Muscle of arm (tissue), 12 donors: Measurements from ENCODE around the gene PKNOX2. TPM values are rescaled to one million over a fixed set of nuclear protein-coding genes. Genes with fewer than 3 reads are reported as not detected.

Experiments
- DNase-seq: peaks from one replicate; pipeline ENCODE4 v3.0.0-alpha.2; 2013
- polyA plus RNA-seq, 12 donors: library from polyadenylated mRNA; unstranded; fragments of 120-200 nt; gene quantifications; one replicate each; pipeline ENCODE4 v1.2.1, GENCODE V29; 2013; ENCODE audit not compliant: insufficient read length in 12 of 12

PKNOX2 gene
- polyA plus RNA-seq, 12 donors, result 18.8 to 53.6 (median 25.8) TPM; not detected in 1

GRCh38 chr11:125404811-125405790, 240.6 kb downstream of the PKNOX2 start:
- DNase-seq, result peak; percentile 74

GRCh38 chr11:125407046-125407445, 242.5 kb downstream of the PKNOX2 start:
- DNase-seq, result no peak

GRCh38 chr11:125408311-125408711, 243.8 kb downstream of the PKNOX2 start:
- DNase-seq, result no peak

GRCh38 chr11:125410091-125410490, 245.5 kb downstream of the PKNOX2 start:
- no peak for DNase-seq

DNA sequence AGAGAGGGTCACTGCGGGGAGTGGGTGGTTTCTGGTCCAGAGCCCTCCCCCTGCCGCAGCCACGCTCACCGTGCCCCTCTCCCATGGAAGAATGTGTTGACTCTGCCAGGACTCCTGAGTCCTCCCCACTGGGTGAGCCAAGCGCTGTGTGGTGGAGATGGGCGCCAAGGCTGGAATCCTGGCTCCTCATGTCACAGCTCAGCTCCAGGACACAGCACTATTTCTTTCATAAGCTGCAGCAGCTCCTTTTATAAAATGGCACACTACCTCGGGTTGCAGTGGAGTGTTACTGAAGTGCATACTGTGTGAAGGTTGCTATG, 247.6 kb downstream of the PKNOX2 start:
- DNase-seq, result no peak

DNA sequence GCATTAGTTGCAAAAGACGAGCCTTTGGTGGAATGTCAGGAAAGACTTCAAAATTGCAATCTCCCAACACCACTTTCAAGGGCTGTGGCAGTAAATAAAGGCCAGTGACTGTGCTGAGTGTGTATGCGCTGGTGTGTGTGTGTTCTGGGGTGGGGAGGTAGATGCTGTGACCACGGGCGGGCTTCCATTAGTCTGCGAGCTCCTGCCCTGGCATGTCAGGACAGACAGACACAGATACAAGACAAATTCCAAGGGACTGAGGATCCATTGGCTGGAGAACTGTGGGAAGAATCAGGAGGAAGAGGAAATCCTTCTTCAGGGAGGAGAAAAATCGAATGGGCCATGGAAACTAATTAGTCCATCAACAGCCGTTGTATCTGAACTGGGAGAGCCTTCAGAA, 248.0 kb downstream of the PKNOX2 start:
- DNase-seq, result no peak

- DNase-seq, result no peak
Observed at GRCh38 chr11:125413226-125413625, 248.7 kb downstream of the PKNOX2 start.

GRCh38 chr11:125414121-125414520, 249.6 kb downstream of the PKNOX2 start:
- DNase-seq, result no peak

GRCh38 chr11:125416981-125417935, 252.7 kb downstream of the PKNOX2 start:
- no peak for DNase-seq

DNA sequence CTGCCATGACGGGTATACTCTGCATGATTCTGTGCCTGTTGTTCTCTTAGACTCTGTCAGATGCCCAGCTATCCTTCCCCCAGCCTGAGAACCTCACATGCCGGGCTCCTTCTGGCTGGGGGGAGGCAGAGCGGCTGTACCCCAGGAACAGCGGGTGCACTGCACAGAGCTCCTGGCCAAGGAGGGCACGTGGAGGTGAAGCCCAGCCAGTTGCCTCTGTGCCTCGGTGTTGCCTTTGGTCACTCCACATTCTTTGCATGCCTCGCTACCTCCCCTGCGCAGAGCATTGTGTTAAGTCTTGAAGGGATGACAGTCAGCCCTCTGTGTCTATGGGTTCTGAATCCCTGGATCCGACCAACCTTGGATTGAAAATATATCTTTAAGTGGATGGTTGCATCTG, 253.8 kb downstream of the PKNOX2 start:
- DNase-seq, result no peak

DNA sequence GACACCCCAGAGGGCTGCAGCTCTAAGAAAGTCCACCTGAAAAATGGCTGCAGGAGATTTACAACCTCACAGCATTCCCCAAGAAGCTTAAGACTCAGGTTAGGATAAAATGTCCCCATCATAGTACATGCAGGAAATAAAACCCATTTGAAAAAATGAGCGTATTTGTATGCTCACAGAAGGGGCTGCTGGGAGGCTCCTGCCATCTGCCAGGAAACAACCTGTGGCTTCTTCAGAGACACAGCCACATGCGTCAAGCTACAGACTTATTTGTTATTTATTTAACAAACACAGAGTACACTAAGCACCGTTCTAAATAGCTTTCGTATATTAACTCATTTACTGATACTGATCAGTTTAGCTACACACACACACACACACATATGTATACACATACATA, 258.1 kb downstream of the PKNOX2 start:
- DNase-seq, result no peak

DNA sequence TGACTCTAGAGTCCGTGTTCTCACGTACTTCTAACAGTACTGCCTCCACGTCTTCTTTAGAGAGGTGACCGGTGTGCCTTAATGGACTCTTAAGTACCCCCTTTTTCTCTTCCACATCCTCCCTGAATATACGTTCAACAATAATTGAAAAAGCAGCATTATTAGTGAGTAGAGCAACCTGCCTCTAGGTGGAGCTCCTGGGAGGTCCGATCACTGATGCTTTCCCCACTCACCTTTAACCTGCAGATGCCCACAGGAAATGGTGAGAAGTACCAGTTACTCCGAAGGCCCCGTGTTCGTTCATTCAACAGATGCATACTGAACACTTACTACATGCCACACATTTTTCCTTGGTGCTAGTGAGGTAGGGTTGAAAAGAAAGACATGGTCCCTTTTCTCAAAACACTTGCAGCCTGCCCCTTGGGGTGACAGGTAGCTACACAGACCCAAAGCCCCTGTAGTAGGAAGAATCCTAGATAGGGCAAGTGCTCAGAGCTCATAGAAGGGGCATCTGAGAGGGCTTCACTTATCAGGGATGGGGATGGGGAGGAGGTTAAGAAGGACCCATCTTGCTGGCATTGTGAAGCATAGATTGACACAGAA, 258.8 kb downstream of the PKNOX2 start:
- no peak for DNase-seq

DNA sequence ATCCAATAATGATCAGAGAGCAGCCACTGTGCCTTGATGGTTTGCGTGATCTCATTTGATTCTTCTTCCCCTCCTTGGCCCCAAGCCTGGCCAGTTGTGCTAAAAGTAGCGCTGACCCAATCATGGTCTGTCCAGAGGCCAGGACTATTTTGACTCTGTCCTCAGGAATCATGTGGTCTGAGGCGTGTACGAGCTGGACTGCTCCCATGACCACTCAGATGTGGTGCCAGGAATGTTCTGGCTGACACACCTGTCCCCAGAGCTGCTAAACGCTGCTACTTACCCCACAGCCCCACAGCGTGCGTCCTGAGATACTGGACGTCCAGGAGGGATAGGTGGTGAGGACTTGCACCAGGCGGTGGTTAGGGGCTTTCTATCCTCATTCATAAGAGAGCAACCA, 261.1 kb downstream of the PKNOX2 start:
- DNase-seq, result peak; percentile 63

- no peak for DNase-seq
Observed at GRCh38 chr11:125426818-125427528, 262.4 kb downstream of the PKNOX2 start.

DNA sequence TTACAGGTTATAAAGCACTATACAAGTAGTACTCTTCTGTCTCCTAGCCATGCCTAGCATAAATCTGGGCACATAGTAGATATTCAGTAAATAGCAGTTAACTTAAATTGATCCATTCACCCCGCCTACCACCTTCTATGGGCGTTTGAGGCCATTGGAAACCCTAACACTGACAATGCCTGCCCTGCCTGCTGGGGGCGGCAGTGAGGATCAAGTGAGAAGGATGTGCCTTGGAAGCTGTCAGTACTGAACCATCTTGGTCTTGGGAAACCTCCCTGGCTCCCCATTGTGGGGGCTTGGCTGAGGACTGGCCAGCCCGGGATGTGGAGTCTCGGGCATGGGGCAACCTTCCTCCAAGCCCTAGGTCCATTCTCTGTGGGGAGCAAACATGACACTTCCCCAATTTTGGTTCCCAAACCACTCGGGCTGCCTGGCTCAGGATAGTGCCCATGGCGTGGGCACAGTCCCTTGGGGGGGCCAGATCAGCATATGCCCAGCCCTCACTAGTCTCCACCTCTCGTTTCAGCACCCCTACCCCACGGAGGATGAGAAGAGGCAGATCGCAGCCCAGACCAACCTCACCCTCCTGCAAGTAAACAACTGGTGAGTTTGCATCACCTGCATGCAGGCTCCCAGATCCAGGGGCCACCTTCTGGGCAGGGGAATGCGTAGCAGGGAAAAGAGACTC, 264.1 kb downstream of the PKNOX2 start:
- DNase-seq, result no peak

- DNase-seq, result peak; percentile 48
Observed at GRCh38 chr11:125429174-125429707, 264.7 kb downstream of the PKNOX2 start.

DNA sequence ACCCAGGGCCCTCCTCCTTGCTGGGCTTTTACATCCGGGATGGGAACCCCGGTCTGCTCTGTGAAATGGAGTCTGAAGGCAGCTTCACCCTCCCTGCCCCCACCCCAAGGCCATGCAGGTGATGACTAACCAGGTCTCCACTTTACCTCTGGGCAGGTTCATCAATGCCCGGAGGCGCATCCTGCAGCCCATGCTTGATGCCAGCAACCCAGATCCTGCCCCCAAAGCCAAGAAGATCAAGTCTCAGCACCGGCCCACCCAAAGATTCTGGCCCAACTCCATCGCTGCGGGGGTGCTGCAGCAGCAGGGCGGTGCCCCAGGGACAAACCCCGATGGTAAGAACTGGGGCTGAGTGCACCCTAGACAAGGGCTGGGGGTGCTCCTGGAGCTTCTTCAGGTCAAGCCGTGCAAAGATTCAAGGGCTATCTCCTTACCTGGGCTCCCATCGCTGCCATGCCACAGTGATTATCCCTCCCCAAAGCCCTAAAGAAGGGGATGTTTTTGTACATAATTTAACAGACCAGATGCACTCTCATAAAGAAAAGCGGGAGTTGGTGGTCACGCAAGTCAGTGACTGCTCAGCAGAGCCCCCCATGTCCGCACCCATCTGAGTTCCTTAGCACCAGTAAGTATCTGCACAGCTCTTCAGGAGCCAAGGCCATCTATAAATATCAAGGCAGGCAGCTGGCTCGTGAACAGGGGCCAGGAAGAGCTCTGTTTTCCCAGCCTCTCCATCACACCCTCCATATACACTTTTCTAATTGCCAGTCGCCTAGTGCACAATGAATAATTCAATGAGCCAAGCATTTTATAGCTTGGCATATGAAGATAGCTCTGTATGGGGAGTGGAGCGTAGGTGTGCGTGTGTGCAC, 265.5 kb downstream of the PKNOX2 start:
- no peak for DNase-seq

DNA sequence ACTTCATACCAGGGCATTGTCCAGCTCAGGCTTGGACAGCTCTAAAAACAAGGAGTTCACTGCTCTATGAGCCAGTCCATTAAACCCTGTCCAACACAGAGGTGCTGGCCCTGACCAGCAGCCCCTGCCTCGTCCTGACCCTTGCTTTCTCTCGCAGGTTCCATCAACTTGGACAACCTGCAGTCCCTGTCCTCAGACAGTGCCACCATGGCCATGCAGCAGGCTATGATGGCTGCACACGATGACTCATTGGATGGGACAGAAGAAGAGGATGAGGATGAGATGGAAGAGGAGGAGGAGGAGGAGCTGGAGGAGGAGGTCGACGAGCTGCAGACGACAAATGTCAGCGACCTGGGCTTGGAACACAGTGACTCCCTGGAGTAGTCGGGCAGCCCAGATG, 266.5 kb downstream of the PKNOX2 start:
- DNase-seq, result no peak

DNA sequence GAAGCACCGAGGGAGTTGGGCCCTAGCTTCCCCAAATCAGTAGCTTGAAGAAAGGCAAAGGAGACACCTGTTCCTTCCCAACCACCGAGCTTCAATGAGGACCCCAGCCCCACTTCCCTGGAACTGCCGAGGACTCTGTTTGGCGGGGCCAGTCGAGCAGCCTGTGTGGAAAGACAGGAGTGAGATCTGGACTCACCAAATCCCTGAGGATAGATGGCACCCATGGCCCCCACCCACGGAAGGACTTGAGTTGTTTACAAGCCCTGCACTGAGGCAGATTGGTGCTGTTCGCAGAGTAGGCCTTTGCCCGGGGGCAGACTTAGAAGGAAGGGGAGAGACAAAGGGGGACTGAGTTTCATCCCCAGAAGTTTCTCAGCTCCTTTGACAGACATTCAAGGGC, 266.9 kb downstream of the PKNOX2 start:
- no peak for DNase-seq
